H1 (cell line): Measurements from ENCODE around the gene SVOPL. TPM values are rescaled to one million over a fixed set of nuclear protein-coding genes. Genes with fewer than 3 reads are reported as not detected.
"Not testable (repeated sequence)": the region's sequence is repeated elsewhere in the genome, so short reads cannot be mapped to it uniquely, and the experiment has no call there.

Experiments
- CTCF ChIA-PET: fragments of 300-600 bp; sonication (Branson Sonifier 250); formaldehyde crosslinking; loops from one replicate; lab custom pipeline; 2021; ENCODE audit not compliant: partially characterized antibody; lab: Charles Lee
- POLR2A ChIA-PET: fragments of 300-600 bp; sonication (Branson Sonifier 250); formaldehyde crosslinking; loops from one replicate; lab custom pipeline; 2021; ENCODE audit warnings: inconsistent platforms; ENCODE audit not compliant: partially characterized antibody; lab: Charles Lee
- DNase-seq, 2 experiments: peaks; one replicate each; pipeline versions ENCODE4 v3.0.0 to v3.0.0-alpha.2; 2010 to 2022; ENCODE audit warnings: low spot score in 2 of 2, low read depth in 1 of 2, mixed read lengths in 1 of 2
- FAIRE-seq: peaks from 2 replicates; lab custom pipeline; 2011; peaks lifted over from hg19 to GRCh38; lab: Jason Lieb, UNC
- H2AFZ ChIP-seq: 2 replicates; pipeline ENCODE4 v1.8.1; 2012; ENCODE audit warnings: low read length, inconsistent platforms
- H2AK5ac ChIP-seq: 2 replicates; pipeline ENCODE4 v1.6.1; 2013; ENCODE audit warnings: low read depth, low read length
- H2BK120ac ChIP-seq: replicated peaks from 2 replicates; pipeline ENCODE3; 2013; ENCODE audit warnings: low read depth, low read length, inconsistent platforms
- H2BK12ac ChIP-seq: 2 replicates; pipeline ENCODE4 v1.6.1; 2013; ENCODE audit warnings: low read depth, low read length
- H2BK15ac ChIP-seq: 2 replicates; pipeline ENCODE4 v1.6.1; 2013; ENCODE audit warnings: low read length
- H2BK20ac ChIP-seq: 2 replicates; pipeline ENCODE4 v1.6.1; 2013; ENCODE audit warnings: low read length
- H2BK5ac ChIP-seq: 2 replicates; pipeline ENCODE4 v1.6.1; 2013; ENCODE audit warnings: low read depth, low read length
- H3K14ac ChIP-seq: 2 replicates; pipeline ENCODE4 v1.6.1; 2013; ENCODE audit warnings: inconsistent platforms; ENCODE audit not compliant: insufficient read length
- H3K18ac ChIP-seq: 2 replicates; pipeline ENCODE4 v1.6.1; 2013; ENCODE audit warnings: low read length; ENCODE audit errors: extremely low read depth
- H3K23ac ChIP-seq: 2 replicates; pipeline ENCODE4 v1.6.1; 2013; ENCODE audit warnings: inconsistent platforms; ENCODE audit not compliant: insufficient read length
- H3K23me2 ChIP-seq: 2 replicates; pipeline ENCODE4 v1.6.1; 2013; ENCODE audit warnings: low read depth, low read length
- H3K27ac ChIP-seq: 2 replicates; pipeline ENCODE4 v1.6.1; 2011; ENCODE audit warnings: low read depth, low read length, inconsistent platforms
- H3K27me3 ChIP-seq, 4 experiments: replicated peaks in 1 of 4; 1 replicate in 1 of 4; 2 replicates in 3 of 4; pipeline versions ENCODE4 v1.6.1 to v1.8.1; 2011 to 2013; ENCODE audit warnings: low read length in 3 of 4, mild to moderate bottlenecking in 3 of 4, inconsistent platforms in 2 of 4, mixed read lengths in 2 of 4, moderate library complexity in 1 of 4; ENCODE audit not compliant: control insufficient read depth in 3 of 4, insufficient read depth in 3 of 4; ENCODE audit errors: extremely low read depth in 1 of 4
- H3K36me3 ChIP-seq, 4 experiments: 2 replicates each; pipeline versions ENCODE4 v1.6.1 to v1.8.1; 2011 to 2013; ENCODE audit warnings: mild to moderate bottlenecking in 4 of 4, low read length in 3 of 4, moderate library complexity in 2 of 4, control low read depth in 1 of 4, inconsistent platforms in 1 of 4; ENCODE audit not compliant: insufficient read depth in 4 of 4, control insufficient read depth in 2 of 4
- H3K4ac ChIP-seq: replicated peaks from 2 replicates; pipeline ENCODE3; 2013; ENCODE audit warnings: low read length, low read depth, mixed read lengths, inconsistent platforms; ENCODE audit not compliant: insufficient read length
- H3K4me1 ChIP-seq, 4 experiments: replicated peaks in 1 of 4; 1 replicate in 1 of 4; 2 replicates in 3 of 4; pipeline versions ENCODE4 v1.6.1 to v1.8.1; 2011 to 2013; ENCODE audit warnings: low read length in 3 of 4, inconsistent platforms in 2 of 4, mixed read lengths in 1 of 4; ENCODE audit not compliant: insufficient read depth in 4 of 4, control insufficient read depth in 3 of 4
- H3K4me2 ChIP-seq, 2 experiments: 2 replicates each; pipeline versions ENCODE4 v1.6.1 to v1.8.1; 2011 to 2013; ENCODE audit warnings: low read depth in 2 of 2, low read length in 2 of 2, control low read depth in 1 of 2, inconsistent platforms in 1 of 2, mild to moderate bottlenecking in 1 of 2; ENCODE audit not compliant: insufficient read depth in 1 of 2
- H3K4me3 ChIP-seq, 4 experiments: fragments of 200-600, 300-600 bp in 1 of 4; sonication (generic), shearing (Covaris generic), sonication (Bioruptor Twin) in 1 of 4; 2 replicates each; pipeline versions ENCODE4 v1.5.1 to v1.8.1; 2011 to 2016; ENCODE audit warnings: low read length in 4 of 4, low read depth in 3 of 4, control low read depth in 2 of 4, inconsistent platforms in 2 of 4, mild to moderate bottlenecking in 2 of 4, mixed read lengths in 1 of 4, moderate library complexity in 1 of 4; ENCODE audit not compliant: insufficient read depth in 2 of 4; ENCODE audit errors: extremely low read depth in 1 of 4
- H3K56ac ChIP-seq: replicated peaks from 2 replicates; pipeline ENCODE3; 2013; ENCODE audit warnings: low read depth, mild to moderate bottlenecking, mixed read lengths, low read length, inconsistent platforms; ENCODE audit not compliant: insufficient read length
- H3K79me1 ChIP-seq: 2 replicates; pipeline ENCODE4 v1.6.1; 2013; ENCODE audit warnings: low read depth, low read length, control low read depth
- H3K79me2 ChIP-seq, 2 experiments: 2 replicates each; pipeline versions ENCODE4 v1.6.1 to v1.8.1; 2012 to 2013; ENCODE audit warnings: low read length in 2 of 2, mild to moderate bottlenecking in 2 of 2, inconsistent platforms in 1 of 2; ENCODE audit not compliant: insufficient read depth in 2 of 2, control insufficient read depth in 1 of 2
- H3K9ac ChIP-seq, 4 experiments: replicated peaks in 1 of 4; 1 replicate in 1 of 4; 2 replicates in 3 of 4; pipeline versions ENCODE4 v1.6.1 to v1.8.1; 2011 to 2013; ENCODE audit warnings: low read depth in 3 of 4, low read length in 3 of 4, control low read depth in 2 of 4, mild to moderate bottlenecking in 2 of 4, moderate library complexity in 2 of 4, inconsistent platforms in 1 of 4; ENCODE audit errors: extremely low read depth in 1 of 4
- H3K9me3 ChIP-seq, 2 experiments: 2 replicates each; pipeline versions ENCODE4 v1.6.1 to v1.8.1; 2012 to 2013; ENCODE audit warnings: mild to moderate bottlenecking in 2 of 2, moderate library complexity in 2 of 2, control low read depth in 1 of 2, inconsistent platforms in 1 of 2, low read depth in 1 of 2, low read length in 1 of 2, mixed read lengths in 1 of 2; ENCODE audit not compliant: insufficient read depth in 2 of 2
- H4K20me1 ChIP-seq, 2 experiments: replicated peaks in 1 of 2; 2 replicates each; pipeline versions ENCODE3 to v1.8.1; 2011 to 2013; ENCODE audit warnings: inconsistent platforms in 2 of 2, low read length in 2 of 2, mild to moderate bottlenecking in 1 of 2; ENCODE audit not compliant: insufficient read depth in 2 of 2, control insufficient read depth in 1 of 2
- H4K5ac ChIP-seq: 2 replicates; pipeline ENCODE4 v1.6.1; 2013; ENCODE audit warnings: low read length, low read depth, mixed read lengths, inconsistent platforms; ENCODE audit not compliant: insufficient read length
- H4K8ac ChIP-seq: 2 replicates; pipeline ENCODE4 v1.8.0; 2013; ENCODE audit warnings: mild to moderate bottlenecking, moderate library complexity, low read length, inconsistent platforms; ENCODE audit not compliant: insufficient read depth; ENCODE audit errors: extremely low read depth
- H4K91ac ChIP-seq: replicated peaks from 2 replicates; pipeline ENCODE3; 2013; ENCODE audit warnings: low read length, mixed read lengths, inconsistent platforms; ENCODE audit not compliant: insufficient read length
- WGBS, 2 experiments: shearing (Covaris generic) in 1 of 2; methylation state at CpG; one replicate each; pipeline versions ENCODE4 v1.1.6 to v1.1.7; 2013 to 2015; ENCODE audit warnings: low lambda C conversion rate in 2 of 2, mixed read lengths in 2 of 2, inconsistent platforms in 1 of 2, low coverage in 1 of 2, missing lambda C conversion rate in 1 of 2; ENCODE audit not compliant: insufficient replicate concordance in 2 of 2, insufficient coverage in 1 of 2, insufficient read length in 1 of 2; ENCODE audit errors: extremely low coverage in 1 of 2, missing lambda C conversion rate in 1 of 2; 5-methylcytosine and 5-hydroxymethylcytosine counted together
- polyA plus RNA-seq, 7 experiments: library from polyadenylated mRNA; depleted of rRNA in 3 of 7; stranded (reverse) in 5 of 7; unstranded in 2 of 7; fragments of >200 nt in 5 of 7; fragments of 200-250 nt in 2 of 7; gene quantifications; 1 replicate in 5 of 7; 2 replicates in 1 of 7; 4 replicates in 1 of 7; pipeline versions ENCODE4 v1.2.1 to v1.2.3, GENCODE V29; 2011 to 2013; ENCODE audit warnings: missing spikeins in 2 of 7, mixed read lengths in 2 of 7
- total RNA-seq: library from RNA; stranded (reverse); fragmentation: NEBNext Ultra II Directional; extraction: Animal tissue kit (Norgen Biotek cat#: 25700); gene quantifications from 2 replicates; pipeline ENCODE4 v1.2.1, GENCODE V29; 2021

SVOPL gene
- total and polyA plus RNA-seq, 2 of the 8 experiments (the other 6 are each of a cell fraction or from before 2014, with no cell fraction given): 1.1 to 1.4 TPM

DNA sequence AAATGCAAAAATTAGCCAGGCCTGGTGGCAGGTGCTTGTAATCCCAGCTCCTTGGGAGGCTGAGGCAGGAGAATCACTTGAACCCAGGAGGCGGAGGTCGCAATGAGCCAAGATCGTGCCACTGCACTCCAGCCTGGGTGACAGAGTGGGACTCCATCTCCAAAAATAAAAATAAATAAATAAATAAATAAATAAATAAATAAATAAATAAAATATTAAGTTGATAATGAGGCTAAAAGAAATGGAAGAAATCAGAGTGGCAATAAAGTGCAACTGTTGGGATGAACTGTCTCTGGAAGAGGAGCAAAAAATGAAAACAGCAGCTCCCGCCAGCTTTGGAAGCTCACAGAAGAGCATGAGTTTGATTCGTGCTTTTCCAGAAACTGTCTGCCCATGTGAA, 30.6 kb upstream of the SVOPL start:
- H2BK20ac ChIP-seq, H4K5ac ChIP-seq, H2AK5ac ChIP-seq, H3K4me3 ChIP-seq, H2BK5ac ChIP-seq, H4K20me1 ChIP-seq, H3K36me3 ChIP-seq, H3K23ac ChIP-seq, FAIRE-seq, H3K4me2 ChIP-seq, DNase-seq, H3K56ac ChIP-seq, H2BK120ac ChIP-seq, H3K27ac ChIP-seq, H2BK15ac ChIP-seq, H2BK12ac ChIP-seq, H4K91ac ChIP-seq, H3K4ac ChIP-seq, H4K8ac ChIP-seq, H3K23me2 ChIP-seq, H3K79me2 ChIP-seq, H2AFZ ChIP-seq, H3K79me1 ChIP-seq, H3K4me1 ChIP-seq, H3K18ac ChIP-seq, H3K27me3 ChIP-seq, H3K9ac ChIP-seq, H3K14ac ChIP-seq, H3K9me3 ChIP-seq, POLR2A ChIA-PET: not testable (repeated sequence)
- CTCF ChIA-PET: interaction anchor here (0.6 to 0.9 kb wide), 2 partner anchors 11 to 107 kb away, joined by 4 read pairs; no protein-coding TSS in a partner anchor
- 94% methylated on average over 5 of the region's 5 CpGs; no CpG with 5 or more reads in 1 of the 2 experiments for WGBS, 2 experiments
